Glutamatergic neuron (in vitro differentiated cells): ENCODE measurements around the gene HMCN1. TPM values are rescaled to one million over a fixed set of nuclear protein-coding genes. Genes with fewer than 3 reads are reported as not detected.

Experiments
- DNase-seq: peaks from one replicate; pipeline ENCODE4 v3.0.0; 2022
- H3K27ac Mint-ChIP-seq: one replicate; pipeline ENCODE4 v1.8.0; 2020; ENCODE audit warnings: mild to moderate bottlenecking, mixed read lengths, inconsistent platforms; ENCODE audit not compliant: unreplicated experiment
- H3K27me3 Mint-ChIP-seq: one replicate; pipeline ENCODE4 v1.8.0; 2020; ENCODE audit warnings: mild to moderate bottlenecking, moderate library complexity, mixed read lengths, inconsistent platforms; ENCODE audit not compliant: unreplicated experiment
- H3K36me3 Mint-ChIP-seq: one replicate; pipeline ENCODE4 v1.8.0; 2020; ENCODE audit warnings: mild to moderate bottlenecking, mixed read lengths, inconsistent platforms; ENCODE audit not compliant: unreplicated experiment
- H3K4me1 Mint-ChIP-seq: one replicate; pipeline ENCODE4 v1.8.0; 2020; ENCODE audit warnings: mild to moderate bottlenecking, low read depth, mixed read lengths, inconsistent platforms; ENCODE audit not compliant: unreplicated experiment
- H3K4me3 Mint-ChIP-seq: one replicate; pipeline ENCODE4 v1.8.0; 2020; ENCODE audit warnings: mild to moderate bottlenecking, mixed read lengths, inconsistent platforms; ENCODE audit not compliant: unreplicated experiment
- H3K9me3 Mint-ChIP-seq: one replicate; pipeline ENCODE4 v1.8.0; 2020; ENCODE audit warnings: mild to moderate bottlenecking, moderate library complexity, mixed read lengths, inconsistent platforms; ENCODE audit not compliant: unreplicated experiment
- total RNA-seq: library from RNA; stranded (reverse); fragmentation: NEBNext Ultra II Directional; extraction: Animal tissue kit (Norgen Biotek cat#: 25700); gene quantifications from one replicate; pipeline ENCODE4 v1.2.1, GENCODE V29; 2021; ENCODE audit not compliant: unreplicated experiment
- TF ChIP-seq, protein P1 (sequence below): fragments of 200-600 bp; sonication (generic); IDR thresholded peaks from one replicate; pipeline ENCODE4 v1.5.0; 2021; ENCODE audit not compliant: partially characterized antibody, unreplicated experiment

Gene HMCN1
- total RNA-seq, 1 donor from 2014 or later = 0.93 TPM

DNA sequence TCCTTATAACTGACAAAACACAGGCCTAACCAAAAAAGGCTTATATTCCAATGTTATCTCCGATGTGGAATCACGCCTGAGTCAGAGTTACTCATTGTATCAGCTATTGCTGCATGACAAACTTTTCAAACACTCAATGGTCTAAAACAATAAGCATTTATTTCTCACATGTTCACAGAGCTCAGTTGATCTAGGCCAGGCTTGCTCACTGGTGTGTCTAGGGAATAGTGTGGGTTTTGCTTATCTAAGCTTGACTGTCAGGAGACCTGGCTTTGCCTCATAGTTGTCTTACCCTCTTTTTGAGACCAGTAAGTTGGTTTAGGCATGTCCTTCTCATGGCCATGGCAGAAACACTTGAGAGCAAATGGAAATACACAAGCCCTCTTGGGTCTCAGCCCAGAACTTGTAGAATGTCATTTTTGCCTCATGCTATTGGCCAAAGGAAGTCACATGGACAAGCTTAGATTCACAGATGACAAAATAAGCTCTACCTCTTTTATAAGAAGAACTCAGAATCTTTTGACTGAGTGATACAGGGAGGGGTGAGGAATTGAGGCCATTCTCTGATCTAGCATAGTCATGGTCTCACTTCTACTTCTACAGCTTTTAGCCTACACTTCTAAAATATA is 130.8 kb downstream of the HMCN1 start:
- Mint-ChIP-seq H3K27ac (no peak overlapping the region), H3K9me3 (no peaks in the 10 kb centered on the region), H3K4me3 (no peak overlapping the region), H3K36me3 (no peaks in the 10 kb centered on the region), H3K27me3 (no peaks in the 10 kb centered on the region), H3K4me1 (peaks cover 2% of the 10 kb centered on the region)
- TF ChIP-seq, protein P1, sequence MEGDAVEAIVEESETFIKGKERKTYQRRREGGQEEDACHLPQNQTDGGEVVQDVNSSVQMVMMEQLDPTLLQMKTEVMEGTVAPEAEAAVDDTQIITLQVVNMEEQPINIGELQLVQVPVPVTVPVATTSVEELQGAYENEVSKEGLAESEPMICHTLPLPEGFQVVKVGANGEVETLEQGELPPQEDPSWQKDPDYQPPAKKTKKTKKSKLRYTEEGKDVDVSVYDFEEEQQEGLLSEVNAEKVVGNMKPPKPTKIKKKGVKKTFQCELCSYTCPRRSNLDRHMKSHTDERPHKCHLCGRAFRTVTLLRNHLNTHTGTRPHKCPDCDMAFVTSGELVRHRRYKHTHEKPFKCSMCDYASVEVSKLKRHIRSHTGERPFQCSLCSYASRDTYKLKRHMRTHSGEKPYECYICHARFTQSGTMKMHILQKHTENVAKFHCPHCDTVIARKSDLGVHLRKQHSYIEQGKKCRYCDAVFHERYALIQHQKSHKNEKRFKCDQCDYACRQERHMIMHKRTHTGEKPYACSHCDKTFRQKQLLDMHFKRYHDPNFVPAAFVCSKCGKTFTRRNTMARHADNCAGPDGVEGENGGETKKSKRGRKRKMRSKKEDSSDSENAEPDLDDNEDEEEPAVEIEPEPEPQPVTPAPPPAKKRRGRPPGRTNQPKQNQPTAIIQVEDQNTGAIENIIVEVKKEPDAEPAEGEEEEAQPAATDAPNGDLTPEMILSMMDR = no peak
- DNase-seq = no peak

GRCh38 chr1:185869590-185869989 is 135.4 kb downstream of the HMCN1 start:
- TF ChIP-seq, protein P1 = no peak
- H3K4me1 Mint-ChIP-seq = peaks cover 2% of the 10 kb centered on the region
- H3K27me3 Mint-ChIP-seq = no peaks in the 10 kb centered on the region
- H3K4me3 Mint-ChIP-seq = no peak overlapping the region
- no peak overlapping the region for H3K27ac Mint-ChIP-seq
- no peaks in the 10 kb centered on the region for H3K9me3 Mint-ChIP-seq
- no peak for DNase-seq
- H3K36me3 Mint-ChIP-seq = no peaks in the 10 kb centered on the region

DNA sequence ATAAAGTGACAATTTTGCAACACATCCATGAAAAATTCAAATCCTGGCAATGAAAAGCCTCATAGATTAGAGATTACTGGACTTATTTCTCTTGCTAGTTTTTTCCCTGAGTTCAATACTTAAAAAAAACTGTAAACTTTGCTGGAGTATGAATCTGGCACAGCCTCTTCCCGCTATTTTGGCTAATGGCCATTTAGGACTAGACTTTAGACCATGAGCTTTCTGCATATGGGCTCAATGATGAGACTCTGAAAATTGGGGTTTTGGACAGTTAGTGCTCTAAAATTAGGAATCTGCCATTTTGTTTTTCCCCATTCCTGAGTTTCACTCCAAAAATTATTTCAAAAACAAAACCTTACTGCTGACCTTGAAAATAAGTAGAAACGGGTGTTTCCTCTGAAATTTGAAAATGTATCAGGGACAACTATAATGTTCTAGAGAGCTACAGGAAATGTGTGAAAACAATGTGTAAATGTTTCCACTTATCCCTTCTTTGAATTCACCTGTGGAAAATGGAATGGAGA is 137.5 kb downstream of the HMCN1 start:
- DNase-seq = no peak
- Mint-ChIP-seq H3K9me3 (no peaks in the 10 kb centered on the region), H3K27me3 (no peaks in the 10 kb centered on the region), H3K36me3 (no peaks in the 10 kb centered on the region), H3K4me3 (no peak overlapping the region), H3K27ac (no peak overlapping the region), H3K4me1 (peaks cover 2% of the 10 kb centered on the region)
- TF ChIP-seq, protein P1 = no peak

GRCh38 chr1:185874246-185874645 is 140.1 kb downstream of the HMCN1 start:
- Mint-ChIP-seq H3K4me3 (no peak overlapping the region), H3K27me3 (no peaks in the 10 kb centered on the region), H3K4me1 (peaks cover 7% of the 10 kb centered on the region), H3K36me3 (no peaks in the 10 kb centered on the region), H3K9me3 (no peaks in the 10 kb centered on the region), H3K27ac (no peak overlapping the region)
- TF ChIP-seq, protein P1 = no peak
- DNase-seq = no peak

DNA sequence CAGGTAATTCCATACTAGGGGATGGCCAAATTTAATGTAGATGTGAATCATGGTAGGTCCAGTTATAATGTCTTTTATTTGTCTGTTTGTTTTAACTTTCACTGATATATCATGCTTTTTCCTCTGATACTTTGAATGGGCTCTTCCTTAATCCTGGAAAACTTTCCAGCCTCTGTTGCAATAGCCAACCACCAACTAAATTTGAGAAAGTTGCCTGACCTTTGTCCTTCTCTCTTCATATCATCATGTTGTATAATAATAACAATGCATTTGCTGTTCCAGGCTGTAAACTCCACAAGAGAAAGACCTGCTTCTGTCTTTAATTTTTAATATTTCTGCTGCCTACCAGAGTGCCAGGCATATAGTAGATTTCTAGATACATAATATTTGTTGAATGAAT is 146.1 kb downstream of the HMCN1 start:
- no peak for DNase-seq
- Mint-ChIP-seq H3K9me3 (peaks cover 7% of the 10 kb centered on the region), H3K4me3 (peak overlapping the region; percentile 51), H3K27ac (peak overlapping the region; percentile 96), H3K36me3 (no peaks in the 10 kb centered on the region), H3K27me3 (peaks cover 7% of the 10 kb centered on the region), H3K4me1 (peaks cover 25% of the 10 kb centered on the region)
- TF ChIP-seq, protein P1 = no peak
